GM18951 (cell line): ENCODE data around the gene SYNE1.

Source experiments
- POLR2A ChIP-seq: IDR thresholded peaks from 4 replicates; pipeline ENCODE4 v1.6.1; 2011; ENCODE audit warnings: mild to moderate bottlenecking; ENCODE audit not compliant: insufficient read length, insufficient read depth; ENCODE audit errors: extremely low read depth
- in situ Hi-C: fragments of 300-500 bp; cut with MboI; formaldehyde crosslinking; loops from one replicate; pipeline ENCODE4 v1.12.0; 2022; ENCODE audit warnings: low sequenced_read_pairs, mixed read lengths, inconsistent platforms; ENCODE audit not compliant: unreplicated experiment

The SYNE1 gene

DNA sequence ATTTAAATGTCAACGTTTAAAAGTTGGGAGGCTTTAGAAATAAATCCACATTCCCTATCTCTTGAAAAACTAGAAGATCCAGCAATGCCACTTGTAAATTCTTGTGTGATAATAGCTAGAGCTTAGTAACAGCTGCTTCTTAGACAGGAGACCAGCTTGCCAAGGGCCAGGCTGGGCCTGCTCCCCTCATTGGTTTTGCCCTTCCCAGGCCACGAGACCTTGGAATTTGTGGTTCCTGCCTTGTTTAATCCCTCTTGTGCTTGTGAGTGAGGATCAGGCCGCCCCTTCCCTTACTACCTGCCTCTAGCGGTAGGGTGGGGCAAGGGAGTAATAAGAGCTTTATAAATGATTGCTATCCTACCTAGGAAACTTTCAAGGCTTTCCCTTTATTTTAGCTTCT is 363.5 kb downstream of the SYNE1 start:
- in situ Hi-C loops, result no loop called here
- TF ChIP-seq POLR2A, result no peak

DNA sequence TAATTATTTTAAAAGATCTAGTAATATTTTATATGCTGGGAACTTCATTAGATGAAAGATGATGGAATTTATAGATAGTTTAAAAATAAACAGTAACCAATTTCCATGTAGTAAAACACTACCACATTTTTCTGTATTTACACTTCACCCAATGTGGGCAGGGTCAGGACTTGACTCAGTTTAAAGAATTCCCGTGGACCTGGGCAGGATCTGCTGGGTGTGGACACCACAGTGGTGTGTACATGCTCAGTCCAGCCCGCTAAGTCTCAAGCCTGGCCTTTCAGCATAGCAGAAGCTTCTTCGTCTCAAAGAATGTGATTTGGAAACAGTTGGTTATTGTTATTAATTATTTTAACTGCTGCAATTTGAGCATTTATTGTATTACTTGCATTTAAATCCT is 364.2 kb downstream of the SYNE1 start:
- TF ChIP-seq POLR2A, result no peak
- in situ Hi-C loops, result no loop called here

DNA sequence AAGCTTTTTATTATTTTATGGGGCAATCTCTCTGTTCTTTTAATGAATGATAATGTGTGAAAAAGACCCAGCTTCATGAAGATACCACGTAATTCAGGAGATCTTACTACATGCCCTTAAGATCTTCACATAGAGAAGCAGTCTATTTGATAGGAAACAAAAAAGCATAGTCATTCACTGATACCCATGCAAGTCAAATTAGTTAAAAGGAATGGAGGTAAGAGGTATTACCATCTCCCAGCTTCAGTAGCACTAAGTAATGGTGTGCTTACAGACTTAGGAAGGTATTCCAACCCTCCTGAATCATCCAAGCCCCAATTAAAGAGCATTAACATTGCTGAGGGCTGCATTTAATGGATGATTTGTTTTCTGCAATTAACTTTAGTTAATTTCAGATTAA is 364.7 kb downstream of the SYNE1 start:
- in situ Hi-C loops, result no loop called here
- no peak for TF ChIP-seq POLR2A

DNA sequence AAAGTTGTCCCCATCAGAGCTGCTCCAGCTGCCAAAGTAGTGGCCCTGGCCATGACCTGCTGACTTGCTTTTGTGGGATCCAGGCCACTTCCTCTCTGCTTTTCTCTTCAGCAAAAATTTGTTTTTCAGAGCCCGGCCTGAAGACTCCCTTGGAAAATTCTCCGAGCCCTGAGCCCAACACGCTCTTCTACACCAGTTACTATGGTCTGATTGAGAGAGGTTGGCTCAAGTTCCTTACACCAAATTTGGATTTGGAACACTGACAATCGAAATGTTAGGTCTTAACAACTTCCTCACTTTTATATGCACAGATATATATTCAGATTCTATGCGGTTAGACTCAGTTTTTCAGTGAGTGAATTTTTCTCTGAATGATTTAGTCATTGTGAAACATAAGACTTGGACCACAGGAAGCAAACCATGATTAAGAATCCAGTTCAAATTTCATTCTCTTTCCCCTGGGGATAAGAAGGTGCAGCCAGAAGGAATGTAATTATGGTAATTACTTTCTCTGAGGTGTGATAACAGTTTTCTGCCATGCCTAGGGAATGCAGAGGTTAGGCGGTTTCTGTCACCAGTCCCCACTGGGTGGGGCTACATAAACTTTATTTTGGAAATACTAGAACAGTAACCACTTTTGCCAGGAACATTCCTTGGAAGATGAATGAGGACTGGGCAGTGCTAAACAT is 365.2 kb downstream of the SYNE1 start:
- no peak for TF ChIP-seq POLR2A
- in situ Hi-C loops, result no loop called here

DNA sequence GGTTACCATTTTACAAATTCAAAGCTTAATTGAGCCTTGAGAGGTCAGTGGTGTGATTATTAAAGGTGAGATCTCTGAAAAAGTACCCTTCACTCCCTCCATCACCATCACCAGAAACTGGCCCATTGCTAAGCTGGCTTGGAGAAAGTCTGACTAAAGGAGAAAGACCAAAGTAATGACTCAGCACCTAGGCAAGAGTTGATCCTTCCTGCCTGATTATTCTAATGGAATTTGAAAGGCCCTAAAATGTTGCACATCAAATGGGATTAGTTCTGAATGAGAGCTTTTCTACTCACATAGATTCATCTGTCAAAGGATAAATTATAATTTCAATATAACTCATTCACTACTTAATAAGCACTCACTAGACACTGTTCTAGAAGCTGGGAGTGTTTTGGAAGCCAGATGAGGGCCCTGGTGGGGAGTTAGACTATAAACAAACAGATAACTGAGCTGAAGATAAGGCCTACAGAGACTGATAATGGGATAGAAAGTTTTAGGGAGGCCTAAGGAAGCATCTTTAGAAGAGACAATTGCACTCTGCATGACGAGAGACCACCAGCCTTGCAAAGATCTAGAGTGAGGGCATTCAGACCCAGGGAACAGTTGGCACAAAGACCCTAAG is 366.7 kb downstream of the SYNE1 start:
- in situ Hi-C loops, result no loop called here

DNA sequence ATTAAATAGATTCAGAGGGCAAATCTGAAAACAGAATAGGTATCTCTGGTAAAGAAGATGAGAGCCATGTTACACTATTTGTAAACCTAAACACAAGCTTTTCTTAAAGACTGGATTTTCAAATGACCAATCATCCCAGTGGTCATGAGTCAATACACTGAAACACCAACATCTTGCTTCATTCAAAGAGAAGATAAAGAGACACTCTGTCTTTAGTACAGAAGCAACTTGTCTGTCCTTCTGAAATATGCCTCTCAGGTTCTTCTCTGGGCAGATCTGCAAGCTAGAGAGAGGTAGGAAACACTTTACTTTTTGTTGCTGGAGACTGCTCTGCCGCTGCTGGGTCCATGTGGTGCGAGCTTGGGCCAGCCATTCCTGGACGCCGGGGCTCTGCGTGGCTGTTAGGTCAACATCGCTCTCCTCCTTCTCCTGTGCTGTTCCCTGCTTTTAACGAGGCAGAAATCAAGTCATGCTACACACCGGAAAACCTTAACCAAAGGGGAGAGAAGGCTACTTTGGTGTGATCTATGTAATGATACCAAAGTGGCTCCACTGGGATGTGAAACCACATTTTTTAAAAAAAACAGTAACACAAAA is 368.2 kb downstream of the SYNE1 start:
- TF ChIP-seq POLR2A, result no peak
- in situ Hi-C loops, result no loop called here

More for the DNA sequence above, 366.7 kb downstream of the SYNE1 start:
- TF ChIP-seq POLR2A, result no peak

DNA sequence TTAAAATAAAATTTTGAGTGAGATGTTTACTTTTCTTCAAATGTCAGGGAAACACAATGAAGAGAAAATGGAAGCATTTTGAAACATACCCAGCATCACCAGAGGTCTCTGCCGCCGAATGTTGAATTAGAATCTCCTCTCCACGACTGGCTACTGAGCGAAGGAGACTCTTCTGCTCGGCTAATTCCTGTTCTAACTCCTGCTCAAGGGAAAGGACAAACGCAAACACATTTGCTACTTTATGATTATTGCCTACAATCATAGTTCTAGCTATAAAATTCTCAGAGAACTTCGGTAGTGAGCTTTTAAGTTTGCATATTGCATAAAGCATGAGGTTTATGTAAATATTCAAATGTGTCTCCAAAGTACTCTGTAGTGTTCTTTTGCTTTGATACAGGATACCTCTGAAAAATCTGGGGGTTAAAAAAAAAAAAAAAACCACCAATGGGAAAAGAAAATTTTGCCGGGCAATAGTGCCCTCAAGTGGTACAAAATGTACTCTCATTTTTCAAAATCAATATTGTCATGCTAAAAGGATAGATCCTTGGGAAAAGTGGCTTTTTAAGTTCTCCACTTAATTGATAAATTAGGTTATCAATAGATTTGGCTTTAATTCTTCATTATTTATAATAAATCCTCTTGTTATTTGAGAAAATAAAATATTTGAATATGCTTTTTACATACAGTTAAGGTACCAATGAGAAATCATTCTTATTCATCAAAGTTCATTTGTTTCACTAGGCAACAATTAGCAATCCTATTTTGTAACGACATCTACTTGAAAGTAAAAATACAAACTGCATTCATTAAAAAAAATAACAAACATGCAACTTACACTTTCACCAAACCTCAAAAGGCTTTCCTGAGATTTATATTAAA is 369.0 kb downstream of the SYNE1 start:
- in situ Hi-C loops, result no loop called here
- no peak for TF ChIP-seq POLR2A

DNA sequence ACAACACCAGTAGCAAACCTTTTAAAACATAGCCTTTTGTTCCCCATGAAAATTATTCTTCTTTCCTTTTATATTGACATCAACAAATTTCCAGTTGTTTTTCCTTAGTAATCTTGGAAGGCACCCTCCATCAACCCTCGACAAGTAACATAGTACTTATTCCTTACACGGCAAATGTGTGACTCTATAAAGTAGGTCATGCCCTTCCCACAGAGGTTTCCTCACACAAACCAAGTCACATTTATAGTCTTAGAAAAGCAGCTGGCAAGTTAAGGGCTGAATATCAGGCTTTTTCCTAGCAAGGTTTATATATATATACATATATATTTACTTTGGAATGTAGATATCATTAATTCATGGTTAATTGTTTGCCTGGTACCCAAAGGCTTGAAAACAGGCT is 371.5 kb downstream of the SYNE1 start:
- TF ChIP-seq POLR2A, result no peak
- in situ Hi-C loops, result no loop called here

DNA sequence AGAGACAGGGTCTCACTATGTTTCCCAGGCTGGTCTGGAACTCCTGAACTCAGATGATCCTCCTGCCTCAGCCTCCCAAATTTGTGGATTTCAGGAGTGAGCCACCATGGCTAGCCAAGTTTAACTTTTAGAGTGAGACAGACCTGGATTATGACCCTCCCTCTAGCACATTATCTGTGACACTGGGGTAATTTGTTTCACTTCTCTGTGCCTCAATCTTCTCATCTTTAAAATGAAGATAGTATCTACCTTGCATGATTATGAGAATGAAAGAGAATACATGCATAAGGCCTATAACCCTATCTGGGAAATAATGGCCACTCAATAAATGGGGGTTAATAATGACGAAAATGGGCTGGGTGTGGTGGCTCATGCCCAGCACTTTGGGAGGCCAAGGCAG is 373.6 kb downstream of the SYNE1 start:
- in situ Hi-C loops, result no loop called here
- no peak for TF ChIP-seq POLR2A

DNA sequence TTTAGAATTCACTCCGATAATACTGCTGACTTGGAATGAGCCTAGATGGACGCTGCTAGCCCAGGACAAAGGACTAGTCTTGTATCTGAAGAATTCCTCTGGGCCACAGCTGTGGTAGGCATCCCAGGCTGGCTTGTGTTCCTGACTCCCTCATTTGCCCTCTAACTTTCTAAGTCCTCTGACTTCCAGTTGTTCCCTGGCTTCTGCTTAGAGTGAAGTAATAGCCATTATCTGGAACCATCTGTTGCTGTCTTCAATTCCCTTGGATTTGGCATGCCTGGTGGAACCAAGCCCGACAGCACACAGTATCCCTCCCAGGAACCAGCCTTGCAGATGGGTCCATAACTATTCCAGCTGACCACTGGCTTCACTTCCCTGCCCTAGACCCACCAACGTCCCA is 376.0 kb downstream of the SYNE1 start:
- TF ChIP-seq POLR2A, result no peak
- in situ Hi-C loops, result no loop called here

DNA sequence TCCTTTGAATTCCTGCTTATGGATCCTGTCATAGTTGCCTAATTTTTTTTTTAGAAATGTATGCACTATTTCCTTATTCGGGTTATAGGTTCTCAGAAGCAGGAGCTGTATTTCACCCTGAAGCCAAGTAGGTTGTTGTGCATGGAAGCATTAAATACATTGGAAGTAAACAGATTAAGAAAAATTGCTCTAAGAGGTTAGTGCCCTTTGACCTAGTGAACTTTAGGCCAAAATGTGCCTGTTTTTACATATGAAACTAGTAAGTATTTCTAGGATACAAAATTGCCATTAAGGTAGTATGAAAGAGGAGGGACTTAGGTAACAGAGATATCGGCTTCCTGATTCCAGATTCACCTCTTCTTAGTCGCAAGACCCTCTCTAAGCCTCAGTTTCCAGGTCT is 377.9 kb downstream of the SYNE1 start:
- TF ChIP-seq POLR2A, result no peak
- in situ Hi-C loops, result no loop called here

DNA sequence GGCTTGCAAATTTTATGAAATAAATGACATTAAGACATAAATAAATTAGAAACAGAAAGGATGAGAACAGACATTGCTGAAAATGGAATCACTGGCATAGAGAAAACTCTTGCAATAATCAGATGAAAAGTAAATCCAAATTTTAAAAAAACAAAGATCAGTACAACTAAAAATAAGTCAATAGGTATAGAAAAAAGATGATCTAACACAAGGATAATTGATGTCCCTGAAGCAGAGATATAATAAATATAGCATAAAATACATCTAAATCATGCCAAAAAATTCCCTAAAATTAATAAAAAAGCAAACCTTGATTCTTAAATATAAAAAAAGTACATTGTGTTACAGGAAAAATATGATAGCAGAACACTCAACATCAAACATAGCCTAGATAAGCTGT is 379.6 kb downstream of the SYNE1 start:
- in situ Hi-C loops, result no loop called here
- TF ChIP-seq POLR2A, result no peak

DNA sequence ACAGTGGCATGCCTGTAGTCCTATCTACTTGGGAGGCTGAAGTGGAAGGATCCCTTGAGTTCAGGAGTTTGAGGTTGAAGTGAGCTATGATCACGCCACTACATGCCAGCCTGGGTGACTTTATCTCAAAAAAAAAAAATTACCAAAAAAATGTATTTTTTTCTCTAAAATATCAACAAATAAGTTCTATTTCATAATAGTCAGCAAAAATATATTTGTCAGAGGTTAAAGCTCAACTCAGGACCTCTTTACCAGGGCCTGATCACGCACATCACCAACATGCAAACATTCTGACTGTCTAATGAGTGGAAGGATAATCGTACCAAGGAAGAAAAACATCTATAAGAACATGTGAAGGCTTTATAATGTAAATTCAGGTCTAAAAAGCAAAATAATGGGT is 387.0 kb downstream of the SYNE1 start:
- in situ Hi-C loops, result no loop called here
- no peak for TF ChIP-seq POLR2A
